ENCODE measurements around the gene BBOF1.

DNA sequence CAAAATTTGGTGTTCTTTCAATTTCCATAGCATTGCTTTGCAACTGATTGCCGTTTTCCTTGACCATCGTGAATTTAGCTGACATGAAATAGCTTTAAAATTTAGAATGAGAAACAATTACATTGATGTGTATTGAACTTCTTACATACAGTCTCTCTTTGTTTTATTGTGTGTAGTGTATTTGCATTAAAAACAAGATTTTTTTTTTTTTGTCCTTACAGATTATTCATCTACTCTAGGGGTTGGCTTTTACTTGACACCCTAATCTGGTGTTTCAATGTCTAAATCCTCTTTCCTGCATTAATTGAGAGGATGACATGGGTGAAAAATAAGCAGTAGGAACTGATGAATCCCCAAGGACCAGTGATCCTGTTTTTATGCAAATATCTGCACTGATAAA, 86.2 kb downstream of the BBOF1 start:
- TF ChIP-seq, protein P1, sequence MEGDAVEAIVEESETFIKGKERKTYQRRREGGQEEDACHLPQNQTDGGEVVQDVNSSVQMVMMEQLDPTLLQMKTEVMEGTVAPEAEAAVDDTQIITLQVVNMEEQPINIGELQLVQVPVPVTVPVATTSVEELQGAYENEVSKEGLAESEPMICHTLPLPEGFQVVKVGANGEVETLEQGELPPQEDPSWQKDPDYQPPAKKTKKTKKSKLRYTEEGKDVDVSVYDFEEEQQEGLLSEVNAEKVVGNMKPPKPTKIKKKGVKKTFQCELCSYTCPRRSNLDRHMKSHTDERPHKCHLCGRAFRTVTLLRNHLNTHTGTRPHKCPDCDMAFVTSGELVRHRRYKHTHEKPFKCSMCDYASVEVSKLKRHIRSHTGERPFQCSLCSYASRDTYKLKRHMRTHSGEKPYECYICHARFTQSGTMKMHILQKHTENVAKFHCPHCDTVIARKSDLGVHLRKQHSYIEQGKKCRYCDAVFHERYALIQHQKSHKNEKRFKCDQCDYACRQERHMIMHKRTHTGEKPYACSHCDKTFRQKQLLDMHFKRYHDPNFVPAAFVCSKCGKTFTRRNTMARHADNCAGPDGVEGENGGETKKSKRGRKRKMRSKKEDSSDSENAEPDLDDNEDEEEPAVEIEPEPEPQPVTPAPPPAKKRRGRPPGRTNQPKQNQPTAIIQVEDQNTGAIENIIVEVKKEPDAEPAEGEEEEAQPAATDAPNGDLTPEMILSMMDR (IDR thresholded peaks at IDR 0.05; ENCODE audit: extremely low read depth in 1 of 2, insufficient read depth in 1 of 2, low read depth in 1 of 2, low read length in 2 of 2) = no peak
- TF ChIP-seq GATA2 (IDR thresholded peaks at IDR 0.05; ENCODE audit: insufficient read depth, insufficient read length, low read depth, low read length) = no peak
- TF ChIP-seq POLR2AphosphoS5 (IDR thresholded peaks at IDR 0.05; ENCODE audit: insufficient read depth, low read depth, low read length) = no peak
- no peak for TF ChIP-seq FOS (IDR thresholded peaks at IDR 0.05; ENCODE audit: borderline replicate concordance, insufficient read depth, low read length)

Data from endothelial cell of umbilical vein (primary cell).